ENCODE results near the gene BEST2. TPM values are rescaled to one million over a fixed set of nuclear protein-coding genes. Genes with fewer than 3 reads are reported as not detected.

The BEST2 gene
- polyA plus RNA-seq, 1 donor from 2014 or later: not detected

- Histone ChIP-seq H2AFZ (ENCODE audit: low read depth, low read length) (no peak overlapping the region), H3F3A (ENCODE audit: insufficient read depth, low read length, poor library complexity, severe bottlenecking) (no peaks in the 10 kb centered on the region), H3K9me3 (ENCODE audit: low read length) (no peaks in the 10 kb centered on the region), H4K20me1 (ENCODE audit: insufficient read depth) (no peaks in the 10 kb centered on the region), H3K9me2 (ENCODE audit: insufficient read depth, low read length) (no peaks in the 10 kb centered on the region), H3K9ac (ENCODE audit: low read length) (no peak overlapping the region), H3K27me3 (ENCODE audit: insufficient read depth, low read depth, low read length) (peaks cover 29% of the 10 kb centered on the region), H3K36me3 (ENCODE audit: insufficient read depth, low read length) (no peaks in the 10 kb centered on the region), H3K79me2 (replicated peaks; ENCODE audit: insufficient read depth, low read length) (no peaks in the 10 kb centered on the region), H3K4me3 (ENCODE audit: low read length) (no peak overlapping the region), H3K27ac (ENCODE audit: low read length) (no peak overlapping the region), H3K4me2 (ENCODE audit: low read length) (no peak overlapping the region)
- TF ChIP-seq RAD21 (conservative IDR thresholded peaks at IDR 0.05) (no peak), EP300 (conservative IDR thresholded peaks at IDR 0.05; ENCODE audit: poor library complexity, severe bottlenecking) (no peak), CTCF (IDR thresholded peaks at IDR 0.05; ENCODE audit: poor library complexity, severe bottlenecking) (no peak), TAF1 (IDR thresholded peaks at IDR 0.05; ENCODE audit: low read depth) (no peak), SMC3 (conservative IDR thresholded peaks at IDR 0.05; ENCODE audit: poor library complexity) (no peak), REST (IDR thresholded peaks at IDR 0.05; ENCODE audit: borderline replicate concordance) (no peak), MXI1 (conservative IDR thresholded peaks at IDR 0.05; ENCODE audit: poor library complexity, severe bottlenecking) (no peak), EZH2 (IDR thresholded peaks at IDR 0.05; ENCODE audit: borderline replicate concordance, insufficient read depth, low read length, poor library complexity, severe bottlenecking) (no peak), POLR2AphosphoS5 (IDR thresholded peaks at IDR 0.05) (no peak)
Observed at GRCh38 chr19:12788042-12788681, 36.6 kb downstream of the BEST2 start.

- H3K9ac ChIP-seq (ENCODE audit: low read length): no peak overlapping the region
- TF ChIP-seq CTCF (IDR thresholded peaks at IDR 0.05; ENCODE audit: poor library complexity, severe bottlenecking): no peak
- TF ChIP-seq MXI1 (conservative IDR thresholded peaks at IDR 0.05; ENCODE audit: poor library complexity, severe bottlenecking): no peak
- no peak for TF ChIP-seq SMC3 (conservative IDR thresholded peaks at IDR 0.05; ENCODE audit: poor library complexity)
- no peak for TF ChIP-seq EP300 (conservative IDR thresholded peaks at IDR 0.05; ENCODE audit: poor library complexity, severe bottlenecking)
- TF ChIP-seq REST (IDR thresholded peaks at IDR 0.05; ENCODE audit: borderline replicate concordance): no peak
- no peak for TF ChIP-seq TAF1 (IDR thresholded peaks at IDR 0.05; ENCODE audit: low read depth)
- TF ChIP-seq POLR2AphosphoS5 (IDR thresholded peaks at IDR 0.05): no peak
- no peak for TF ChIP-seq RAD21 (conservative IDR thresholded peaks at IDR 0.05)
- no peak for TF ChIP-seq EZH2 (IDR thresholded peaks at IDR 0.05; ENCODE audit: borderline replicate concordance, insufficient read depth, low read length, poor library complexity, severe bottlenecking)
- no peaks in the 10 kb centered on the region for H3K79me2 ChIP-seq (replicated peaks; ENCODE audit: insufficient read depth, low read length)
- H3K9me2 ChIP-seq (ENCODE audit: insufficient read depth, low read length): no peaks in the 10 kb centered on the region
- no peak overlapping the region for H3K27ac ChIP-seq (ENCODE audit: low read length)
- H3K36me3 ChIP-seq (ENCODE audit: insufficient read depth, low read length): no peaks in the 10 kb centered on the region
- peaks cover 29% of the 10 kb centered on the region for H3K27me3 ChIP-seq (ENCODE audit: insufficient read depth, low read depth, low read length)
- no peaks in the 10 kb centered on the region for H3K9me3 ChIP-seq (ENCODE audit: low read length)
- no peak overlapping the region for H2AFZ ChIP-seq (ENCODE audit: low read depth, low read length)
- H4K20me1 ChIP-seq (ENCODE audit: insufficient read depth): no peaks in the 10 kb centered on the region
- H3F3A ChIP-seq (ENCODE audit: insufficient read depth, low read length, poor library complexity, severe bottlenecking): no peaks in the 10 kb centered on the region
- no peak overlapping the region for H3K4me2 ChIP-seq (ENCODE audit: low read length)
- H3K4me3 ChIP-seq (ENCODE audit: low read length): no peak overlapping the region
Observed at GRCh38 chr19:12788682-12789097, 37.1 kb downstream of the BEST2 start.

Data from neural cell (in vitro differentiated cells).